ENCODE measurements around the gene R3HDM2.

GRCh38 chr12:57262126-57262822 is 168.6 kb downstream of the R3HDM2 start:
- no peak for TF ChIP-seq GATA3 (IDR thresholded peaks at IDR 0.05; ENCODE audit: low read depth, low read length)
- no peak for TF ChIP-seq GATA2 (IDR thresholded peaks at IDR 0.05; ENCODE audit: low read depth, low read length)

Measured in SH-SY5Y (cell line).